OCI-LY1 (cell line): Measurements from ENCODE around the gene PHLDA2.
"Not testable (repeated sequence)": the region's sequence is repeated elsewhere in the genome, so short reads cannot be mapped to it uniquely, and the experiment has no call there.

Experiments
- CTCF ChIP-seq: fragments of 200-600 bp; sonication (generic), shearing (Covaris generic); IDR thresholded peaks from 2 replicates; pipeline ENCODE4 v1.5.1; 2017; ENCODE audit warnings: mild to moderate bottlenecking, antibody characterized with exemption, low read length, moderate library complexity, mixed read lengths
- EZH2 ChIP-seq: fragments of 200-600 bp; sonication (generic), shearing (Covaris generic); IDR thresholded peaks from 2 replicates; pipeline ENCODE4 v1.8.0; 2017; ENCODE audit warnings: borderline replicate concordance, mixed run types, mild to moderate bottlenecking, antibody characterized with exemption, low read length, moderate library complexity, mixed read lengths

DNA sequence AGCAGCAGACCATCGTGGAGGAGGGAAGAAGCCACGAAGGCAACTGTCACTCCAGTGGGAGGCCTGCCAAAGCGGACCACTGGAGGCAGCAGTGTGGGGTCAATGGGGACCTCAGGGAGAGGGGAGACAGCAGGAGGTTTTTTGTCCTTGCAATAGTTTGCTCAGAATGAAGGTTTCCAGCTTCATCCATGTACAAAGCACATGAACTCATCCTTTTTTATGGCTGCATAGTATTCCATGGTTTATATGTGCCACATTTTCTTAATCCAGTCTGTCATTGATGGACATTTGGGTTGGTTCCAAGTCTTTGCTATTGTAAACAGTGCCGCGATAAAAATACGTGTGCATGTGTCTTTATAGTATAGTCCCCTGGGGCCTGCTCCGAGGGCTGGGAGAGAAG is 23.9 kb downstream of the PHLDA2 start:
- not testable (repeated sequence) for TF ChIP-seq CTCF, EZH2
